Activated CD8-positive, alpha-beta memory T cell treated with anti-CD3 and anti-CD28 coated beads for 1 hour (primary cell): ENCODE results near the gene TUBA1B.
"Not testable (repeated sequence)": the region's sequence is repeated elsewhere in the genome, so short reads cannot be mapped to it uniquely, and the experiment has no call there.

Source experiments
- DNase-seq, 2 donors: peaks; one replicate each; pipeline ENCODE4 v3.0.0-alpha.2; 2020; ENCODE audit warnings: low read depth in 1 of 2; ENCODE audit errors: extremely low read depth in 1 of 2

The TUBA1B gene

DNA sequence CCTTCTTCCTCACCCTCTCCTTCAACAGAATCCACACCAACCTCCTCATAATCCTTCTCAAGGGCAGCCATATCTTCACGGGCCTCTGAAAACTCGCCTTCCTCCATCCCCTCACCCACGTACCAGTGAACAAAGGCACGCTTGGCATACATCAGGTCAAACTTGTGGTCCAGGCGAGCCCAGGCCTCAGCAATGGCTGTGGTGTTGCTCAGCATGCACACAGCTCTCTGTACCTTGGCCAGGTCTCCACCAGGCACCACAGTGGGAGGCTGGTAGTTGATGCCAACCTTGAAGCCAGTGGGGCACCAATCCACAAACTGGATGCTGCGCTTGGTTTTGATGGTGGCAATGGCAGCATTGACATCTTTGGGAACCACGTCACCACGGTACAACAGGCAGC, 3.2 kb downstream of the TUBA1B start:
- DNase-seq, result not testable (repeated sequence)

DNA sequence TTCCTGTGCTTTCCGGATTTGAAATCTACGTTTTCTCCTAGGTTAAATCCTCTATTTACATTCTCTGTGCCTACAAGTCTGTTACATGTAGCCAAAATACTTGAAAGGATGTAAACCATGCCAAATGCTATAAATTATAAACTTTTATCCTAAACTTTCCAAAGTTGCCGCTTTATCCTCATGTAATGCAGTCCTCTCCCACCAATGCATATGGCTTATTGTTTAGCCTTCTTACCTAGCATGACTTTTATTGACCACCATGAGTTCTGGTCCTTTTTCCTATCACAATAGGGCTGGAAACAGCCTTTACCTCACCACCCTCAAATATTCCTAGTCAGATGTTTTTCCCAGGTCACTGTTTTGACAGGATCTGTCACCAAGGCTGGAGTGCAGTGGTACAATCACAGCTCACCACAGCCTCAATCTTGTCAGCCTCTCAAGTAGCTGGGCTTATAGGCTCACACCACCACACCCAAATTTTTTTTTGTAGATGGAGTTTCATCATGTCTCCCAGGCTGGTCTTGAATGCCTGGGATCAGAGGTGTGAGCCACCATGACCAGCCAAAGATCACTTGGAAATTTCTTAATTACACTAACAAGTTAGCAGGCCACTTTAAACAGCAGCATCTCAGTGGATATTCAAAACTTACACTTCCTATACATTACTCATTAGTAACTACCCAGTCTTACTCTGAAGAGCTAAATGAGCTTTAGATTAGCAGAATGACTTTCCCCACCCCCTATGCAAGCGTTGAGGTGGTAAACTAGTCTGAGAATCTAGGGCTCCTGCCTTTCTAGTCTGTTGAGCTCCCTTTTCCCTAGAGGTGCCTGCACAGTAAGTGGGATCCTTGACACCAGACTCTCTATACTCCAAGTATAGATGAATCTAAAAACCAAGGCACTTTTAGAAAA, 4.1 kb downstream of the TUBA1B start:
- no peak for DNase-seq

DNA sequence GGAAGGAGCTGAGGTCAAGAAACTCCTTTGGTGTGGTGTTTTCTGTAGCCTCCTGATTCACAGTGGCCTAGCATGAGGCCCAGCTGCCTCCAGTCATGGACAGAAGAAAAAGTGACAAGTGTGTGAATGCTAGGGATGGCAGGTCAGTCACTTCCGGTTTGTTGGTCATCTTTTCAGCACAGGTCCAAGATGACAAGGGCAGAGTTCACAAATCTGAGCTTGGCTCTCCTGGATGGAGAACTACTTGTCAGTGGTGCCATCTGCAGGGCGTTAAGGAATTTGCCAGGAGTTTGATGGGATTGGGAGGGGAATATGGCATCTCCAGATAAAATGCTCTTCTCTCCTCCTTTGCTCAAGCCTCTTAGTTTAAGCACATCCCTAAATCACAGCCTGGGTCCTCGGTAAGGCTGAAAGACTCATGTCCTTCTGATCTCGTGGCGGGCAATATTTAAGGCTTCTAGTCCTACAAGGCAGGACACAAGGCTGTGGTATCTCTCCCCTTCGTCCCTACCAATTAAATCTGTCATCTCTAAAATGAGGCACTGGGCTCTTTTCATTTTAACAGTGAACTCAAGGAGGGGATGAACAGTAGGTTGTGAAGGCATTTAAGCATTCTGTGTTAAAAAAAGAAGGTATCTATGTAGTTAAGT, 10.0 kb downstream of the TUBA1B start:
- no peak for DNase-seq

DNA sequence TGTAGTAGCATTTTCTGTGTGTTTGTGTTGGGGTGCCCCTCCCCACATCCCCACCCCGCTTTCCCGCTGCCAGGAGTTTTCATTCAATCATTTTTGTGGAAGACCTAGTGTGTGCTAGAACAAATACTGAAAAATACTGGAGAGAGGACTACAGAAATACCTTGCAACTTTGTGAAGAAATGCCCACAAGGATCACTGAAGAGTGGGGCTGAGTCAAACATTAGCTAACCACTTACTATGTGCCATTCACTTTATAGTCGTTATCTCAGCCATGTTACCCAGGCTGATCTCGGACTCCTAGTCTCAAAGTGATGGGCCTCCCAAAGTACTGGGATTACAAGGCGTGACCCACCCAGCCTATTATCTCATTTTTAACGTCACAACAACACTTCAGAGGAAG, 20.0 kb downstream of the TUBA1B start:
- no peak for DNase-seq

DNA sequence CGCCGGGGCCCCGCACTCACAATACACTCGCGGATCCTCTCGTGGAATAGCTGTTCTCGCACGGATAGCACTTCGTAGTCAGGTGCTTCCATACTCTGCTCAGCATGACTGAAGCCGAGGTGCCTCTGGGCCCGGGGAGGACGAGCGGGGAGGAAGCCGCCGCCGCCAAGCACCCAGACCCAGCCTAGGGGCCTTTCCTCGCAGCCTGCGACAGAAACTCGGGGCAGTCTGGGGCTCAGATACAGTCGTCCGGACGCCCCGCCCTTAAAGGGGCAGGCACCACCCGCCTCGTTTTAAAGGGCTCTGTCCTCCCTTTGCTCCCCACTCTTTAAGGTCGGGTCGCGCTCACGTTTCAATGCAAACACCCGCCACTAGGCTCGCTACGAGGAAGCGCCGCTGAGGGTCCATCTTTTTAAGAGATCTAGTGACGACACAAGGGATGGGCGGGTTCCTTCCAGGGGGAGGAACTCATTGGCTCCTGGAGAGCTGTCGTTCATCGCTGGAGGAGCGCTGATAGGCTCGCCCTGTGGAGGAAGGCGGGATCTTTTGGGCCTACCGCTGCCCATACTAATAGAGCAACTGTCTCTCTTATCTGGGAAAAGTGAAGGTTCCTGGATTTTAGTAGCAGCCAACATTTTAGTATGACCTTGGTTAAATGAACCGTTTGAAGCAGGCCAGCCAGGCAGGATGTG, 20.6 kb downstream of the TUBA1B start, which contains the start of gene LMBR1L:
Gene LMBR1L, minus strand, starts transcription at position 384 of the 692 bp plus-strand sequence. Its CDS starts 292 bp downstream, at position 92.
- peak; percentile 87 to 93 for DNase-seq

DNA sequence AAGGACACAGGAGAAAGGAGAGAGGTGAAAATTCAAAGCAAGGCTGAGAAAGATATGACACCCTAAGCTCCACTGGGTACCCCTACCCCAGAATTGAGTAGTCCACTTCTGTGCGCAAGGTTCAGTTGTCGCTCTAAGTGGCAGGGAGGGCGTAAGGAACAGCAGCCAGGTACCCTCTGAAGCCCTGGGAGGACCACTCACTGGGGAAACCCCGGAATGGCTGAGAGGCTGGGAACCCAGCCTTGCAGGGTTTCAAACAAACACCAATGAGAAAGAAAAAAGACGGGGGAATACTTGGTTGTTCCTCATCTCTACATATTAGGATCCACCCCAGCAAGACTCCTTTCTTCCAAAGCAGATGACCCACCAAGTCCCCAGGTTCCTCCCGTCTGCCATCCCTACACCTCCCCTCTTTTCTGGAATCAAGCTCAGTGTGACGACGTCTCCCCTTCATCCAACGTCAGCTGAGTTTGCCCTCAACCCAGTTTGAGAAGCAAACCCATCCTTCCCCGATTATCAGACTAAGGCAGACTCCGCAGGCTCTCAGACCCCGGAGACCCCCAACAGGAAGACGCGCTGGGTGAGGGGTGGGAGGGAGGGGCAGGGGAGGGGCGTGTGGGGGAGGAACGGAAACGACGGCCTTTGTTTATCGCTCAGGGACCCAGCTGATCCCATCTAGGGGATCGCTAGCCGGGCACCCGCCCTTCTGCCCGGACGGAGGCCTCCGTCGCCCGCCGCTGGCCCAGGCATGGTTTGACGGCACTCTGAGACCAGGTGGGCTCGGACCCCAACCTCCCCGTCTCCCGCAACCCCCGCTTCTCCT, 21.3 kb downstream of the TUBA1B start:
- no peak for DNase-seq

DNA sequence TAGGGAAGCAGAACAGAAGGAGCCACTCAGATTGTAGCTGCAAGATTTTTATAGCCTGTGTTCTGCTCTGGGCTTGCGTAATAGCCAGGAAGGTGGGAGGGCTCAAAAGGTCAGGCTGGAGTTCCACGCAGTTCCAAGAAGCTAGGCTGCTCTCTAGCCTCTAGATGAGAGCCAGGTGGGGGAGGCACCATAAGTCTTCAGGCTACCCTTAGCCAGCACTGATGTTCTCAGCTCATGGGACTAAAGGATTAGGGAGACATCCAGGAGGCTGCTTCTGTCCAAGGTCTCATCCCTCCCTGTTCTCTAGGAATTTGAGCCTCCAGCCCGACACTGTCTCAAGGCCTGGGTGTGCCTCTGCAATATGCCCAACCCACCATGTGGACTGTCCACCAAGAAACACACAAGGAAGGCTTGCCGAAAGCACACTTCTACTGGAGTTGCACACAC, 22.2 kb downstream of the TUBA1B start:
- DNase-seq, result no peak

DNA sequence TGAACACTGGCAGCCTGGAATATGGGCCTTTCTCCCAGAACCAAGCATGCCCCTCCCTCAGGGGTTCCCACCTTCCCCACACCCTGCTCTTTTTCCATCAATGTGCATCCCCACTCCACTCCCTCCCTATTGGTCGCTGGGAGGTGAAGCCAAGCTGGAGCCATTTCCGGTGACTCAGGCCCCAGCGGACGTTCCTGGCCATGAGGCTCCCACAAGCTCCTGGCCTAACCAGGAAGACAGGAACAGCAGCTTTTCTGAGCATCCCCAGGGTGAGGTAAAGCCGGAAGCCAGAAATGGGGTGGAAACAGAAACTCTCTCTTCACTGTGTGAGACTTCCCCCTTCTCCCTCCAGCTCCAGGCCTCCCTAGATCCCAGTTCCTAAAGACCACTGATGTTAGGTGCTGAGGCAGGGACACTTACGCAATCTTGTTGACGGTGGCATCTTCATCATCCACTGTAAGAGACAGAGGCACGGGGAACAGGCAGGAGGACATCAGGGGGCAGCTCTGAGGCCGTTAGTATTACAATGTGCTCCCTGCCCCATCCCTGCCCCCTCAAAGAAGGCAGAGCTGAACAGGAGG, 25.6 kb downstream of the TUBA1B start:
- DNase-seq, result no peak

DNA sequence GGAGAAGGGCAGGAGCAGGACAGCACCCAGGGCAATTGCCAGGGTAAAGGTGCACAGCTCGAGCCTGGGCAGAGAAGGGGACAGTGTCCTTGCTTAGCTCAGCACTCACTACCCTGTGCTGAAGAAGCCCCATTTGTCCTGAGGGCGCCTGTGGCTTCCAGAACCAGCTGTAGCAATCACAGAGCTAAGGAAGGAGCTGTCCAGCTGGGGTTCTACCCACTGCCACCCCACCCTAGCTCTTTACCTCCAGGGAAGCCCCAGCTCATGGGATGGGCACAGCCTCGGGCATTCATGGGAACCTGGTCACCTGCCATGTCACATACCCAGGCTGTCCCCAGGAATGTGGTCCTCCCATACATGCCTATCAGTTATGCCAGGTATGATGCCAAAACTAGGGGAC, 26.4 kb downstream of the TUBA1B start:
- DNase-seq, result no peak

DNA sequence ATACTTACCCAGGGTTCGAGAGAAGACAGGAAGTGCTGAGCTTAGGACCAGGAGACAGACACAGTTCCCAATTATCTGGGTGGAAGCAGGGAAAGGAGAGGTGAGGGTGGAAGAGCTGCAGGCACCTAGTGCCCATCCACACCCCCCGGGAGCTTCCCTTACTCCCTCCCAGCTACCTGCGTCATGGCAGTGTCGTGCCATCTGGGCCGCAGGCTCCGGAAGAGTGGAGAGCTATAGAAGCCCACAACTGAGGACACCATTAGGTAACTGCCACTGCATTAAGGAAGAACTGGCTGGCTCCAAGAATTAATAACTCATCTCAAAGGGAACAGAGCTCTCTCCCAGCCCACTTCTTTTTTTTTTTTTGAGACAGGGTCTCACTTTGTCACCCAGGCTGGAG, 30.8 kb downstream of the TUBA1B start:
- no peak for DNase-seq

DNA sequence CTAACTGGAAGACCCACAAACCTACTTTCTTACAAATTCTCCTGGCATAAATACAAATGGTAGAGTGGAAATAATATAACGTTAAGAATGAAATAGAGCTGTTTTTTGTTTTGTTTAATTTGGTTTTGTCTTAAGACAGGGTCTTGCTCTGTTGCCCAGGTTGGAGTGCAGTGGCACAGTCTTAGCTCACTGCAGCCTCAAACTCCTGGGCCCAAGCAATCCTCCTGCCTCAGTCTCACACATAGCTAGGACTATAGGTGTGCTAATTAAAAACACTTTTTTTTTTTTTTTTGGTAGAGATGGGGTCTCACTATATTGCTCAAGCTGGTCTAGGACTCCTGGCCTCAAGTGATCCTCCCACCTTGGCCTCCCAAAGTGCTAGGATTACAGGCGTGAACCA, 32.5 kb downstream of the TUBA1B start:
- no peak for DNase-seq

DNA sequence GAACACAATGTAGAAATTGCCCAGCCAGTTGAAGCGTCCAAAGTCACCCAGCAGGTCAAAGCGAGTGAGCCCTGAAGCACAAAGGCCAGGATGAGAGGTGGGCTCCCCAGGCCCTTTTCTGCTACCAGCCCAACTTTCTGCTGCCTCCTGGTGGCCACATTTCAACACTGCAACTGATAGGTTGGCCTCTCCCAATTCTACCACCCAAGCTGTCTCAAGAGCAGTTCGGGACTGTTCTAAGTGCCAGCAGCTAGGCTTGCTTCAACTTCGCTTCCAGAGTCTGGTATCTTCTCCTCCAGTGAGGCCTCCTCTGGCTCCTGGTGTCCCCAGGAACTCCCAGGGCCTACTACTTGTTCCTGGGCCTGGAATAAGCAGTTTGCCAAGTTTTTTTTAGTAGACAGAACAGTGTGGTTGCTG, 33.2 kb downstream of the TUBA1B start:
- peak in 1 of 2 donors; percentile 48 for DNase-seq

DNA sequence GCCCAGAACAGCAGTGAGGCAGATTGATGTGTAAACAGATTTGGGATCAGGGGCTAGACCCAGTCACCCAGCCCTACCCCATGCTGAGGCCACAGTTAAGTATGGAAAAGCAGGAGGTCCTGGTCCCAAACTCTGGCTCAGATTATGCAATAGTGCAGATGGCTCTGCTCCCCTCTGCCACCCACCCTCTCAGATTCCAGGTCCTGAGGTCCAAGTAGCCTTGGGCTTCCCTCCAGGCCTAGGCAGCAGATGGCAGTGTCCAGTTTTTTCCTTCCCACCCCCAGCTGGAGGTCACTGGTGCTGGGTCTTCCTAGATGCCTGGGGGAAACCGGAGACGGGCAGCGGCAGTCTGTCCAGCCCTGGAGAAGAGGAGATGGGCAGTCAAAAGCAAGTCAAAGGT, 33.8 kb downstream of the TUBA1B start:
- no peak for DNase-seq

DNA sequence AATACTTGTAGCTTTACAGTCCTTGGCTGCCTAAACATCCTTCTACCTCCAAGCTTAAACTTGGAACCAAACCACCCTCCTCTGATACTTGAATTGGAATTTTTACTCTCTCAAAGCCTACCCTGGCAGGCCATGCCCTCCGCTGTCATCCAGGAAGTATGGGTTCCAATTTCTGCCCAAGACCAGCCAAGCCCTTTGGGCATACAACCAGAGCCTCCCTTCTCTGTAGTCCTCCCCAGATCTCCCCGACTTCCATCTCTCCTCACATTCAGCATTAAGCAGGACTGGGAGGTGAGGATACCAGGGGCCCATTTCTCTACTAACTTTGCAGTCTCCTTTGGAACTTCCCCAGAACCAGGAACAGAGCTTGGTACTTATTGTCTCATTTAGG, 36.2 kb downstream of the TUBA1B start:
- DNase-seq, result no peak

DNA sequence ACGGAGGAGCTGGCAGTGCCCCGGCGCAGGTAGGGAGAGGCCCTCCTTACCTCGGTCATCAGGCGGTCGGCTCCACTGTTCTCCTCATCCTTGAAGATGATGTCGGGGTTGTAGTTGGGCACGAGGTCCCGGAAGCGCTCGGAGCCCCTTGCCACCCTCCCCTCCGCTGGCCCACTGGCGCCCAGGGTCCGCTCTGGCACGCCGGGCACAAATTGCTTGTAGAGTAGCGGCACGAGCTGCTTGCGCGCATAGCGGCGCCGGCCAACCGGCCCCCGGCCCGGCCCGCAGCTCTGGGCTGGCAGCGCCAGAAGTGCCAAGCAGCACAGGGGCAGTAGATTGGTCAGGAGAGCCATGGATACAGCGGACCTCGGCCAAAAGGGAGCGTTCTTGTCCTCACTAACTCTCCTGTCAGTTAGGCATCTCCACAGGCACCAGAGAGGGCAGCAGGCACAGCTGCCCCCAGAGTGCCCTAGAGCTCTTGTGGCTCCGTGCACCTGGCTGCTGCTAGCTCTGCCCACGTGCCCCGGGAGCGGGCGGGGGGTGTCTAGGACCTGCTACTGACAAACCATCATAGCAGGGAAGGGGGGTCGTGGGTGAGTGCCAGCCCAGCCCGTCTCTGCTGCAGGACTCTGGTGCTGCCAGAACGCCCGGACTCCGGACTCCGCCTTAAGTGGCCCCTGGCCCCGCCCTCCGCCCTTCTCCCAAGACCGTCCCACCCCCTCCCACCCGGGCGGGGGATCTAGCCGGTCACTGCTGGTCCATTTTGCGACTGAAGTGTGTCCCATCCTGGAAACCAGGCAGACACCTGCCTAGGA, 36.8 kb downstream of the TUBA1B start, which contains the start of gene DHH:
Gene DHH, minus strand, starts transcription at position 642 of the 815 bp plus-strand sequence. Its CDS starts 289 bp downstream, at position 353.
- no peak for DNase-seq

DNA sequence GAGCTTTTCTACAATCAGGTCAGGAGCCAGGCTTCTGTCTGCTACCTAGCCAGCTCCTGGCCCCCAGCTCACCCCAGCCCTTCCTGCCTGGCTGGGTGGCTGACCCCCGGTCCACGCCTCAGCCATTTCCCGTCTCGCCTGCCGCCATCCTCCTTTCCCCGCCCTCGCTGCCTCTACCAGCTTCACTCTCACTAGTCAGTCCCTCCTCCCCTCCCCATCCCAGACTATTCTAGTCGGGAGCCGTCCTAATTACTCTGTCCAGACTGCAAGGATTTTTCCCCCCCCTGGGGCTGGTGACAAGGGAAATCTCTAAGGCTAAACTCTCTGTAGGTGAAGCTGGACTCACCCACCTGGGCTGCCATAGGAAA, 37.4 kb downstream of the TUBA1B start:
- no peak for DNase-seq

DNA sequence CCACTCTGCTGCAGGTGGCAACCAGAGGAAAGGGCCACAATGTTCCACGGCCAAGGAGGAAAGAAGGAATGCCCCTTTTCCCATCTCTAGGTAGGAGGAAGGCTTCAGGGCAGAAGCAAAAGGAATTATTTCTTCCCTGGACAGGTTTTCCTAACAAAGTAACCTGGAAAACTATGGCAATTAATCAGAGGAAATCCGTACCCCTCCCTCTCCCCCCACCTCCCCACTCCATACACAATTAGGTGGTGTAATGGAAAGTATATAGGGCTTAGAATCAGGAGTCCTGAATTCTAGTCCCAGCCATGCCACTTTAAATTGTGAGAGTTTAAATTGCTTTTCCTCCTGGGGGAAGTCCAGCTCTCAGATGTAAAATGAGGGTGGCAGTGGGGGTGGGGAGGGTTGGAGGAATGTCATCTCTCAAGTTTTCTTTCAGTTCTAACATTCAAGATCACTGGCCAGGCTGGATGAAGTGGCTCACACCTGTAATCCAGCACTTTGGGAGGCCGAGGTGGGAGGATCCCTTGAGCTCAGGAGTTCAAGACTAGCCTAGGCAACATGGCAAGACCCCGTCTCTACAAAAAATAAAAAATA, 38.3 kb downstream of the TUBA1B start:
- no peak for DNase-seq

DNA sequence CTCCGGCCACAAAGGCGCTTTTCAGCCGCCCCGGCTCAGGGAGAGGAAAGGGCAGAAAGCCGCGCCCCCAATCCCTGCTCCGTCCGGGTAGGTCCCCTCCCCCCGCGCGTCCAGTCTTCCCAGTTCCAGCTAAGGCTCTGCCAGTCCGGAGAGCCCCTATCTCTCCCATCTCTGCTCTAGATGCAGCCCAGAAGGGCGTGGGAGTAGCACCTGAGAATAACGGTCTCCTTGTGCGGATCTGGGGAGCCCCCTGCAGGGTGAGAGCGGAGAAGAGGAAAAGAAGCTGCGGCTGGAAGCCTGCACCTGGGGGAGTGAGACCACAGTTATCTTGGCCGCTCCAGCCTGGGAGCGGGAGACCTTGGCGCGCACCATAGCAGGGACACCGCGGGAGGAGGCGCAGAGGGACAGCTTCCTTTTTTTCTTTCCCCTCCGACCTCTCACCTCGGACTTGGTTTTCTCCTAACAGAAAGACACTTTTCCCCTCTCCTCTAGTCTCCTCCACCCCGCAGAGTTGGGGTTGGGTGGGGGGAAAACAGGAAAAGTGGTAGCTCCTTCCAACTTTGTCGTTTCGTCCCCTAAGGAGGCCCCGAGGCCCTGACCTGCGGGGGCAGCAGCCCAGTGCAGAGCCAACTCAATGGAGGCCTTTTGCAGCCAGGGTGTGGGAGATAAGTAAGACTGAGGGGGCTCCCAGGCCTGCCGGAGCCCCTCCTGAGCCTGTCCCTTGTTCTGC, 38.9 kb downstream of the TUBA1B start:
- peak in 1 of 2 donors; percentile 34 for DNase-seq

DNA sequence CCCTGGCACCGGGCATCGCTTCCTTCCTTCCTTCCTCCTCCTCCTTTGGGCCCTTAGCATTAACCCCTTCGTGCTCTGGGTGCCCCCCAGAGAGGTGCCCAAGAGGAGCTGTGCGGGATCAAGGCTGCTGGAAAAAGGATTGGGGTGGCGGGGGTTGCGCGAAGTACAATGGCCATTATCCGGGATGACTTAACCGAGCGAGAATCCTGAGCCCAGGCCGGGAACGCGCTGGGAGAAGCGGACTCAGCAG, 39.4 kb downstream of the TUBA1B start:
- no peak for DNase-seq
